Measurements from ENCODE around the gene ZNF462. TPM values are rescaled to one million over a fixed set of nuclear protein-coding genes. Genes with fewer than 3 reads are reported as not detected.

The ZNF462 gene
- total and polyA plus RNA-seq, 2 of the 4 experiments (the other 2 are of a cell fraction), result 6.1 to 18.8 TPM

DNA sequence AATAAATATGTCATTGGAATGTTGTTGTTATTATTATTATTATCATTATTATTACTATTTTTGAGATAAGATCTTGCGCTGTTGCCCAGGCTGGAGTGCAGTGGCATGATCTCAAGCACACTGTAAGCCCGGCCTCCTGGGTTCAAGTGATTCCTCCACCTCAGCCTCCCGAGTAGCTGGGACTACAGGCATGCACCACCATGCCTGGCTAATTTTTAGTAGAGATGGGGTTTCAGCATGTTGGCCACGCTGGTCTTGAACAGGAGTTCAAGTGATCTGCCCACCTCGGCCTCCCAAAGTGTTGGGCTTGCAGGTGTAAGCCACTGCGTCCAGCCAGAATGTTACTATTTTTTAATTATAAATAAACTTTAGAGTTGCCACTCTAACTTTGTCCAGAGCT is 14.4 kb downstream of the ZNF462 start:
- Histone ChIP-seq H3K27ac (ENCODE audit: insufficient read depth, low read length) (no peak overlapping the region), H2BK15ac (ENCODE audit: low read depth, low read length) (no peak overlapping the region), H3K79me1 (ENCODE audit: low read depth in 1 of 2, low read length in 2 of 2) (peaks cover 41 to 62% of the 10 kb centered on the region in 2 experiments), H3K18ac (ENCODE audit: low read depth, low read length) (no peak overlapping the region), H3K9me3 (ENCODE audit: control insufficient read depth, insufficient read depth, low read length) (no peaks in the 10 kb centered on the region), H2AFZ (replicated peaks; ENCODE audit: low read length, poor library complexity) (no peak overlapping the region), H3K36me3 (ENCODE audit: control insufficient read depth, insufficient read depth, low read length) (no peaks in the 10 kb centered on the region), H2AK5ac (ENCODE audit: low read depth, low read length) (no peak overlapping the region), H3K56ac (ENCODE audit: extremely low read depth, insufficient read depth, low read length) (no peak overlapping the region), H2BK20ac (ENCODE audit: low read depth, low read length) (no peak overlapping the region), H4K20me1 (ENCODE audit: insufficient read depth, low read length) (peaks cover 5% of the 10 kb centered on the region), H3K27me3 (ENCODE audit: control insufficient read depth, insufficient read depth, low read length) (no peaks in the 10 kb centered on the region), H3K4ac (ENCODE audit: low read depth, low read length) (no peak overlapping the region), H3K9ac (ENCODE audit: low read depth, low read length) (no peak overlapping the region), H3K4me3 (ENCODE audit: insufficient read depth, low read depth, low read length) (no peak overlapping the region), H3K23ac (ENCODE audit: low read depth, low read length) (no peak overlapping the region), H2BK120ac (ENCODE audit: low read depth, low read length) (no peak overlapping the region), H2AK9ac (replicated peaks; ENCODE audit: low read depth, low read length, poor library complexity) (no peak overlapping the region), H2BK5ac (ENCODE audit: low read depth, low read length, poor library complexity, severe bottlenecking) (no peak overlapping the region), H4K91ac (ENCODE audit: insufficient read depth, low read depth, low read length) (no peak overlapping the region), H3K14ac (replicated peaks; ENCODE audit: low read depth, low read length) (no peak overlapping the region), H4K5ac (ENCODE audit: low read depth, low read length) (no peak overlapping the region), H3K4me1 (ENCODE audit: control insufficient read depth, insufficient read depth, low read length) (peaks cover 24% of the 10 kb centered on the region), H3K4me2 (ENCODE audit: low read depth, low read length) (no peak overlapping the region), H3K9me1 (ENCODE audit: insufficient read depth, low read length) (peaks cover 12% of the 10 kb centered on the region), H4K8ac (ENCODE audit: low read depth in 2 of 2, low read length in 2 of 2) (no peak overlapping the region)
- no TSS peak for BruUV-seq (replicated peaks)
- ATAC-seq (ENCODE audit: low read depth) (no peak), DNase-seq (no peak)
- ChIA-PET POLR2A (ENCODE audit: unreplicated experiment) (no interaction called here), CTCF (no interaction called here)
- 92% methylated on average over 2 of the region's 6 CpGs; no CpG with 5 or more reads in 1 of the 2 experiments for WGBS, 2 experiments (ENCODE audit: extremely low coverage in 2 of 2, insufficient read length in 1 of 2)
- dilution Hi-C loops (cut with HindIII; ENCODE audit: low sequenced_read_pairs, unreplicated experiment) (no loop called here), intact Hi-C loops (cut with micrococcal nuclease) (no loop called here), in situ Hi-C loops (cut with MboI; ENCODE audit: low sequenced_read_pairs) (loop anchor here (25.0 kb wide), 2 partner anchors 410 to 860 kb away; partner anchors contain the start of gene RAD23B)
- no peak for TF ChIP-seq BHLHE40 (IDR thresholded peaks at IDR 0.05; ENCODE audit: low read depth, low read length)
- no peak for TF ChIP-seq CHD1 (IDR thresholded peaks at IDR 0.05; ENCODE audit: low read depth, low read length)
- no peak for TF ChIP-seq NFE2L2 (IDR thresholded peaks at IDR 0.05; ENCODE audit: low read depth, low read length)
- TF ChIP-seq SMC3 (IDR thresholded peaks at IDR 0.05; ENCODE audit: low read depth, low read length), result no peak
- TF ChIP-seq MAZ (IDR thresholded peaks at IDR 0.05; ENCODE audit: borderline replicate concordance, low read depth, low read length), result no peak
- TF ChIP-seq CEBPB (IDR thresholded peaks at IDR 0.05; ENCODE audit: low read depth, low read length), result no peak
